Skin of body (tissue), 2 donors: ENCODE data around the gene SNRPB. TPM values are rescaled to one million over a fixed set of nuclear protein-coding genes. Genes with fewer than 3 reads are reported as not detected.
"Not testable (repeated sequence)": the region's sequence is repeated elsewhere in the genome, so short reads cannot be mapped to it uniquely, and the experiment has no call there.

Experiments
- DNase-seq: peaks from one replicate; lab custom pipeline; 2025; lab: John Stamatoyannopoulos, UW
- total RNA-seq: library from RNA; depleted of rRNA; stranded (reverse); fragments of >200 nt; gene quantifications from one replicate; pipeline ENCODE4 v1.2.3, GENCODE V29; 2014

Gene SNRPB
- total RNA-seq = 81.6 TPM

DNA sequence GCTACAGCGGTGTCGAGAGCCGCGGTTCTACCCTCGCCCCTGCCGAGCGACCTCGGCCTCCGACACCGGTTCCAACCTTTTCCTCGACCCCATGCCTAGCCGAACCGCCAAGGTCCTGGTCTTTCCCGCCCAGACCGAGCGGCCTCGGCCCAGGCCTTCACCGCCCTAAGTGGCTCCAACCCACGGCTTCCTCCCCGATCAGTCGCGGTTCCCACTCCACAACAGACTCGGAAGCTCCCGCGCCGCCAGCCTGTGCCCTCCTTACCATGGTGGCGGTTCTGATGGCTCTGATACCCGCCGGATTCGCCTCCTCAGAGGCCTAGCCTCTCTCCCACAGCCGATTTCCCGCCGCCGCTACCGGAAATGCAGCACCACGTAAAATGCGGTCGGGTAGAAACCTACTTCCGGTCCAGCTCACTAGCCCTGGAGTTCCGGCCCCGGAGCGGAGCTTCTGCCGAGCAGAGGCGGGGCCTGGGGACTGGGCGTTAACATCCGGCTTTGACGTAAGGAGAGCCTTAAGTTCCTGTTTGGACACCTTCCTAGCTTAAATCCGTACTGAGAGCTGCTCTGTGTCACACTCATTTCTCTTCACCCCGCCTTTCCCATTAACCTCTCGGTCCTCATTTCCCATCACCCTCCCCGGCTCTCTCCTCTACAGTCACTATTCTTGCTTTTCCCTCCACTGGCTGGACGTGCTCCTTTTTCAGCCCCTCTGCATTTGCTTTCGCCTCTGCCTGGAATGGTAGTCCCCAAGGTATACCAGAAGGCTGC, at the start of gene SNRPB:
SNRPB (minus strand) TSS at position 367 of the 771 bp plus-strand sequence; CDS start at position 268, 99 bp downstream.
- peak; percentile 99 for DNase-seq

DNA sequence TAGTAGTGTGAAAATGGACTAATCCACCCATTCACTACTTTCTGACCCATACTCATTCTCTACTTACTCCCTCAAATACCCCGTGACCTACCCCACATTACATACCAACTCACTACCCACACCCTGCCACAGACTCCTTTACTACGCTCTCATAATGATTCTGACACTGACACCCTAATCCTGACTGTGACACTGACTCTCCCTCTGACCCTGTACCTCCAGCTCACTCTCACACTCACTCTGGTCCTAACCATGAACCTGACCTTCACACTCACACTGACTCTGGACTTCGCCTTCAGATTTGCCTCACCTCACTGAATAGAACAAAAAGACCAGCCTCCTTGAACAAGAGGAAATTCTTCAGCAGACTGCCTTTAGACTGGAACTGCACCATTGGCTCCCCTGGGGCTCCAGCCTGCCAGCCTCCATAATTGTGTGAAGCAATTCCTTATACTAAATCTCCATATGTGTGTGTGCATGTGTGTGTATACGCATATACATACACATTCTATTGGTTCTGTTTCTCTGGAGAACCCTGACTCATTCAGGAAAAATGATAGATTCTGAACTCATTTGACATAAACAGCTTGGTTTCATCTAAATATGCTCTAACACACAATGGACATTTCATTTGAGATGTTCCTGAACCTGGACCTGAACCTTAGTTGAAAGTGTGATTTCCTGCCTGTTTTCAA, 48.7 kb upstream of the SNRPB start:
- DNase-seq = peak; percentile 28

DNA sequence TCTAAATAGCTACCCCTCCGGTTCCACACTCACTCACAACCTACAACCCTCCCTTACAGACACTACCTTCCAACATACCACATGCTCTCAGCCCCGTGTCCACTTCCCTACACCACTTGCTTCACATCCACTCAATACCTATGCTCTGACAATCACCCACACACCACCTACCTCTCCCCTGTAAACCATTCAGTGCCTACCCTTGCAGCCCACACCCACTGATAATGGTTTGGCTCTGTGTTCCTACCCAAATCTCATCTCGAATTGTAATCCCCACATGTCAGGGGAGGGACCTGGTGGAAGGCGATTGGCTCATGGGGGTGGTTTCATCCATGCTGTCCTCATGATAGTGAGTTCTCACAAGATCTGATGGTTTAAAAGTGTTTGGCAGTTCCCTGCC, 48.0 kb upstream of the SNRPB start:
- DNase-seq = no peak

DNA sequence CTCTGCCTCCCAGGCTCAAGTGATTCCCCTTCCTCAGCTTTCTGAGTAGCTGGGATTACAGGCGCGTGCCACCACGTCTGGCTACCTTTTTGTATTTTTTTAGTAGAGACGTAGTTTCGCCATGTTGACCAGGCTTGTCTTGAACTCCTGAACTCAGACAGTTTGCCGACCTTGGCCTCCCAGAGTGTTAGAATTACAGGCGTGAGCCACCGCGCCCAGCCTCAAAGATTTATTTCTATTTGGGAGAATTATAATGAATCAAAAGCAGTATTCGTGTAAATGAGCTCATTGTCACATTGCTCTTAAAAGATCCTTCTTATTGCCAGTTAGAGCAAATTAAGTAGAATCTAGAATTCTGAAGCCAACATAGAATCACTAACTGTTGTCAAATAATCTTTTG, 47.5 kb upstream of the SNRPB start:
- no peak for DNase-seq

DNA sequence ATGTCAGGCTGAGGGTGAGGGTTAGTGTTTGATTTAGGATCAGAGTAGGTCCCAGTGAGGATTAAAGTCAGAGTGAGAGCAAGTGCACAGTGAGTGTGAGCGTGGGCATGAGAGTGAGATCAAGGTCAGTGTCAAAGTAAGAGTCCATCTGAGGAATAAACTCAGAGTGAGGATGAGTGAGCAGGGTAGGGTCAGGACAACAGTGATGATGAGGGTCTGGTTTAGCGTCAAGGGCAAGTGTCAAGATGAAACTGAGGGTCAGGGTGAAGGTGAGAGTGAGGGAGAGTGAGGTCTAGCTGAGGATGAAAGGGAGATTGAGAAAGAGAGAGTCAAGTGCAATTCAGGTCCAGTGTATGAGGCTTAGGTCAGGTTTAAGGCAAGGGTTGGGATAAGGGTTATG, 45.8 kb upstream of the SNRPB start:
- DNase-seq = no peak

DNA sequence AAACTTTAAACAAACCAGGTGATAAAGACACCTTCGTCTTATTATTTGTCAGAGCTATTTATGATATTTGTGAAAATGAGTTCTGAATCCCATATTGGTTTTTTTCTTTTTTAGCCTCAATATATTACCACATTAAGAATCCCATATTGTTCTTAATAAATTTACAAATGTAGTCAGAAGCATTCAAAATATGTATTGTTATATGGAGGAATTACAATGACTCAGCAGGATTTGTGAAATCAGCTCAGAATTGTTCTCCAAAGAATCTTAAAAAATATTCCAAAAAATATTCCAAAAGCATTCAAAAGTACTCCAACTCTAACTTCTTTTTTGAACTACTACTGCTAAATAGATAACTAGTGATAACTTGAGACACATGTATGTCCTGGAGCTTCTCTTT, 44.6 kb upstream of the SNRPB start:
- no peak for DNase-seq

DNA sequence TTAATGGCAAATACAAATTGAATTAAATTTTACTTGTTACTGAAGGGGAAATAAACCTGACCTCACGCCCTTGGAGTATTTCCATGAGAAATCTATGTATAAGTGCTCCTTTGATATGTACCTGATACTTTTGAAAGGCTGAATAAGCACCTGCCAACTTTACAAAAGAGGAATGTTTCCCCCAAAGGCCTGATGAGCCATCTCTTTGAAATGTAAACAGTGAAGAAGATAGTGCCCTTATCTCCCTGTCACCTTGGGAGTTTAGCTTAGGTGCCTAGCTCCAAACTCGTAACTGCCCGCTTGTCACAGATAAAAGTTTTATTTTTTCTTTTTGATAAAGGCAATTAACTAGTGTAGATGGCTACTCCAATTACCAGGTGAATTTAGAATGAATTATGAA, 39.2 kb upstream of the SNRPB start:
- DNase-seq = no peak

DNA sequence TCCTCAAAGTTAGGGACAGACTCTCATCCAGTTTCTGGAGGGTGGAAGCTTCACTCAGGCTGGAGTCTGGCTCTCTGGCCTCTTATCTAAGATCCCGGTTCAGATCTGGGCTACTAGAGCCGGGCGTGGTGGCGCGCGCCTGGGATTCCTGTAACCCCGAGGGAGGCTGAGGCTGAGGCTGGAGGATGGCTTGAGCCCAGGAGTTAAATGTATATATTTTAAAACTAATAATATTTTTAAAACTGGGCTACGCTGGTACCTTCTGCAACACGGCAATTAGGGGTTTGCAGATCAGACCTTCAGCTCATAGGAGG, 38.8 kb upstream of the SNRPB start:
- no peak for DNase-seq

DNA sequence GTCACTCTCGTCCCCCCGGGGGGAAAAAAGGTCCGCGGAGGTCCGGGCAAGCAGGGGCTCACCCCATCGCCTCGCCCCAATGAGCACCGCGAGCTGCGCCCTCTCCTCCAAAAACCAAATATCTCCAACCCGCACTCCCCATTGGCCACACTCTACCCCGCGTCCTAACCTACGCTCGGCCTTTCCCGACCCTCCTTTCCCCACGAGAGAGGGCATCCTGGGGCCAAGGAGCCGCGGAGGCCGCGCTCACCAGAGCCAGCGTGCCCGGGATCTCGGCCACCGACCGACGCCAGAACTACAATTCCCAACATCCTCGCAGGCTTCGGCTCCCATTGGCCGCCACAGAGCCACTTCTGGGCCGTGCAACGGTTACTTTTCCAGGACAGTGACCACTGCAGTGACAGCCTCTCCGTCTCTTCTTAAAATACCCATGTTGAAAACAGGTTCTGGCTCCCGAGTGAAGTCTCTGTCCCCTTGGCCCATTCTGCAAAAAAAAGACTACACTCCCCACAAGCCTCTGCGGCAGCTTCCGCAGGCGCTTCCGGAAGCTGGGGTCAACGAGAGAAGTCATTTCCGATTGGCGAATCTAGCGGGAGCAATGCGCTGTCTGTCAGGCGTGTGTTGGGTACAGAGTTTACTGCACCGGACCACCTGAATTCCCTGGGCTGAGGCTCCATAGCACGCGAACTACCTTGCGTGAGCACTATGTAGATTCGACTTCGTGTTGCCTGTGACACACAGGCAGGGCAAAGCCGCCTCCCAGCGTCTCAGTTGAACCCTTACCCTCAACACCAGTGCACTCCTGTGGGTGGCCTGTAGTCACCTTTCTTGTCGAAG, 38.3 kb upstream of the SNRPB start, which contains the start of gene ZNF343:
ZNF343 (minus strand) TSS at position 285 of the 837 bp plus-strand sequence. CDS start 15,020 bp downstream, outside the sequence.
- peak; percentile 85 for DNase-seq

DNA sequence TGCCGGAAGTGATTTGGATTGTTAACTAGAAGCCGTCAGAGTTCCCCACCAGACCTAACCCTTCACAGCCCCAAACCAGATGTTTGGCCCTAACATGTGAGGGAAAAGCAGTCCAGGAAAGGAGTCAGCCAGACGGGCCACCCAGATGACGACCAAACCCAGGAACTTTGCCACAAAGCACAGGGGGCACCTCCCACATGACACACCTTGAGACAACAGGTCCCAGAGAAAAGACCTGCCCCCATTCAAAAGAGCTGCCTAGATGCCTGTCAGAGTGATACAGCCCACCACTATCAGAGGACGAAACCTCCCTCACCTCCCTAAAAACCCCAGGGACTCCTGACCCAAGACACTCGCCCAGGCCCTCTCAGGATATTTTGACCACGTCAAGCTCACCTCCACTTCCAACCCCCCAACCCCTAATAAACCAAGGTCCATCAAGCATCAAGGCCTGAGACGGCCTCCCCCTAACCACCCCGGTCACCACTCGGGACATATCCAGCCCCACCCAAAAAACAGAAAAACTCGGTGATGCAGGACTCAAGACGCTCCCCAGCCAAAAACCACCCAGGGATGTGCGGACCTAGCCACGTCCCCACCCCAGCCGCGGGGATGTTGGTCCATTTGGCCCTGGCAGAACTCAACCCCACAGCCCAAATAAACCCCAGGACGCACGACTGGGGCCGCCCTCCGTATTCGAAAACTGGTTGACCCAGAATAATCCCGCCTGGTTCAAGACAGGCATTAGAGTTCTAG, 37.5 kb upstream of the SNRPB start:
- DNase-seq = peak; percentile 59

DNA sequence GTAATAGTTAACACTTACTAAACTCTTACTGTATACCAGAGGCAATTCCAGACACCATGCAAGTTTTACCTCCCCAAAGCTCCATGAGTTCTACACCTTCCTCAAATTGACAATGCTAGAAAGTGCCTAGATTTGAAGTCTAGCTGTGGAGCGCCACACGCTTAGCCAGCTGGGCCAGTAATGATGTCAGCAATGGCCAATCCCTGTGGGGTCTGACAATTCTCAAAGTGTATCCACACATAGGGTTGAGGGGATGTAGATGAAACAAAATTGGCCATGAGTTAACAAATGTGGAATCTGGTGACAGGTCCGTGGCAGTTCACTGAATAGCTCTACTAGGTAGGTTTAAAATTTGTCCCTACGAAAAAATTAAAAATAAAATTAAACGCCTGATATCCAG, 36.9 kb upstream of the SNRPB start:
- no peak for DNase-seq

DNA sequence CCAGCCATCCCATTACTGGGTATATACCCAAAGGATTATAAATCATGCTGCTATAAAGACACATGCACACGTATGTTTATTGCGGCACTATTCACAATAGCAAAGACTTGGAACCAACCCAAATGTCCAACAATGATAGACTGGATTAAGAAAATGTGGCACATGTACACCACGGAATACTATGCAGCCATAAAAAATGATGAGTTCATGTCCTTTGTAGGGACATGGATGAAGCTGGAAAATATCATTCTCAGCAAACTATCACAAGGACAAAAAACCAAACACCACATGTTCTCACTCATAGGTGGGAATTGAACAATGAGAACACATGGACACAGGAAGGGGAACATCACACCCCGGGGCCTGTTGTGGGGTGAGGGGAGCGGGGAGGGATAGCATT, 35.8 kb upstream of the SNRPB start:
- DNase-seq = not testable (repeated sequence)

DNA sequence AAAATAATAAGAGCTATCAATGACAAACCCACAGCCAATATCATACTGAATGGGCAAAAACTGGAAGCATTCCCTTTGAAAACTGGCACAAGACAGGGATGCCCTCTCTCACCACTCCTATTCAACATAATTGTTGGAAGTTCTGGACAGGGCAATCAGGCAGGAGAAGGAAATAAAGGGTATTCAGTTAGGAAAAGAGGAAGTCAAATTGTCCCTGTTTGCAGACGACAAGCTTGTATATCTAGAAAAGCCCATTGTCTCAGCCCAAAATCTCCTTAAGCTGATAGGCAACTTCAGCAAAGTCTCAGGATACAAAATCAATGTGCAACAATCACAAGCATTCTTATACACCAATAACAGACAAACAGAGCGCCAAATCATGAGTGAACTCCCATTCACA, 34.2 kb upstream of the SNRPB start:
- not testable (repeated sequence) for DNase-seq

DNA sequence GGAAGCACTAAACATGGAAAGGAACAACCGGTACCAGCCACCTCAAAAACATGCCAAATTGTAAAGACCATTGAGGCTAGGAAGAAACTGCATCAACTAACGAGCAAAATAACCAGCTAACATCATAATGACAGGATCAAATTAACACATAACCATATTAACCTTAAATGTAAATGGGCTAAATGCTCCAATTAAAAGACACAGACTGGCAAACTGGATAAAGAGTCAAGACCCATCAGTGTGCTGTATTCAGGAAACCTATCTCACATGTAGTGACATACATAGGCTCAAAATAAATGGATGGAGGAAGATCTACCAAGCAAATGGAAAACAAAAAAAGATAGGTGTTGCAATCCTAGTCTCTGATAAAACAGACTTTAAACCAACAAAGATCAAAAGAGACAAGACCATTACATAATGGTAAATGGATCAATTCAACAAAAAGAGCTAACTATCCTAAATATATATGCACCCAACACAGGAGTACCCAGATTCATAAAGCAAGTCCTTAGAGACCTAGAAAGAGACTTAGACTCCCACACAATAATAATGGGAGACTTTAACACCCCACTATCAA, 32.3 kb upstream of the SNRPB start:
- not testable (repeated sequence) for DNase-seq

DNA sequence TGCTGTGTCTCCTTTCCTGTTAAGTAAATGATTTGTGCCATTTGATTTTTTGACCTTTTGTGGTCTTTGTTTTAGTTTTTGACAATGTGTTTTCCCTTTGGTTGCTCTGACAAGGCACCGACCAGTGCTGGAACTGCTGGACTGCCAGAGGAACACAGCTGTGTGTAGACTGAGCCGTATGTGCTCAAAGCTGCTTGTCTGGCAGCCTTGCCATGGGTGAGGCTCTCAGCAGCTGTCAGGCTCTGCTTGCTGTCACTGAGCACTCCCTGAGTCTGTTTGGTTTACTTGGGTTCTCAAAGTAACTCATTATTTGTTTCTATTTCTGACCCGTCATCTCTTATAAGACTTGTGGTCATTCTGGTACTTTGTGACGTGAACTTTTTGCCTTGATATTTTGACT, 15.1 kb upstream of the SNRPB start:
- no peak for DNase-seq

DNA sequence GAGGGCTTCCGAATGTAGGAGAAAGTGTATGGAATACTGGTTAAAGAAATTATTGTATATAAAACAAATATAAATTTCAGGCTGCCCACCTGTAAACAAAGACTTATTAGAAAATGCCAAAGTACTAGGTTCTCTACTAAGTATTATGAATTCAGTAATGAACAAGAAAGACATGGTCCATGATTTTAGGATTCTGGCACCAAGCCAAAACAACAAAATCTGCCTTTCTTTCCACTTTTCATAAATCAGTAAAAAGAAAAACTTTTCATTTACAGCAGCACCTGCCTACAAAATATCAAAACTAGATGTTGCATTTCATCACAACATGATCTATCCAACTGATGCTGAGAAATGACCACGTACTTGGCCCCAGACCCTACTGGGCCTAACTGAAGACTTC, 14.5 kb upstream of the SNRPB start:
- no peak for DNase-seq

DNA sequence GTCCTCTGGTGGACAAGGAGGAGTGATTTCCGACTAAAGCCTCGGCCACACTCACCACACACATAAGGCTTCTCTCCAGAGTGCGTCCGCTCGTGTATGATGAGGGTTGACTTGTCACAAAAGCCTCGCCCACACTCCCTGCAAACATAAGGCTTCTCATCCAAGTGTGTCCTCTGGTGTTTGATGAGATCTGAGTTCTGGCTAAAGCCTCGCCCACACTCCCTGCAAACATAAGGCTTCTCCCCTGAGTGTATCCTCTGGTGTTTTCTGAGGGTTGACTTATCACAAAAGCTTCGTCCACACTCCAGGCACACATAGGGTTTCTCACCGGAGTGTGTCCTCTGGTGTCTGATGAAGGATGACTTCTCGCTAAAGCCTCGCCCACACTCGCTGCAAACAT, 12.9 kb upstream of the SNRPB start:
- DNase-seq = no peak

DNA sequence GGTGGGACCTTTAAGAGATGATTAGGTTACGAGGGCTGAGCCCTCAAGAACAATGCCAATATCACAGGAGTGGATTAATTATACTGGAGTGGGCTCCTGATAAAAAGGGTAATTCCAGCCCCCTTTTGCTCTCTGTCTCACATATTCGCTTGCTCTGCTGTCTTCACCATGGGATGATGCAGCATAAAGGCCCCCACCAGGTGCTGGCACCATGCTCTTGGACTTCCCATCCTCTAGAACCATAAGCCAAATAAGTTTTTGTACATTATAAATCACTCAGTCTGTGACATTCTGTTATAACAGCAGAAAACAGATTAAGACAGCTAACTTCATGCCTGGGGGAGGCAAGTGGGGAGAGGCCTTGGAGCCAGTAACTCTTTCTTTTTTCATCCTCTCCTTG, 9.8 kb upstream of the SNRPB start:
- DNase-seq = no peak

DNA sequence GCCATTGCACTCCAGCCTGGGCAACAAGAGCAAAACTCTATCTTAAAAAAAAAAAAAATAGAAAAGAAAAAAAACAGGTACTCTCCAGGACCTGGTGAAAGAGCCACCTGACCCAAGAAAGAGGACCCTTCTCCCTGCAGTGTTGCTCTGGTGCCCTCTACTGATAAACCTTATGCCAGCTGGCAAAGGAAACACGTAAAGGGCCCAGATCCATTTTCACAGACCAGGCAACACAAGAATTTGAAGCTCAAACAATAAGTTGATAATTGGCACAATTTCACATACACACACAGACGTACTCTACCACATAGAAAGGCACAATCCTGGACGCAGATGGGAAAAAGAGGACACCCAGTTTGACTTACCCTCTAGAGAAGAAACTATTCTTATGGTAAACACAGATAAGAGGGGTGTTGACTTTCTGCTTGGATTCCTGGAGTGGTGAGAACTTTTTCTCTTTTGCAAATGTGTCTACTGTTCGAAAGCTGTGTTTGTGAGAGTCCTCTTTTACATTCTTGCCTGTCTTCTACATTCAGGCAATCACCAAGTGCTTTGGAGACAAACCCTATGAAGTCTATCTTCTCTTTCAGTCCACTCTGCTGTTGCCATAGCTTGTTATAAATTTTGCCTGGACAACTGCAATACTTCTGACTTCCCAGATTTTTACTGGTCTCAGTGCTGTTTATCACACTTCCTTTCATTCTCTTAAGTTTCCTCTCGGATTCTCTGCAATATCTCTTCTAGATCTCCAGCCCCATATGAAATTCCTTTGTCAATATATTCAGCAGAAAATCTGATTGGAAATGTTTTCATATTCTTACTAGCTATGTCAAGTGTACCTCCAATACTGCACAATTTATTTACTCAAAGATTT, 6.4 kb upstream of the SNRPB start:
- no peak for DNase-seq
